ENCODE data around the gene PAM16. TPM values are rescaled to one million over a fixed set of nuclear protein-coding genes. Genes with fewer than 3 reads are reported as not detected.

The PAM16 gene
- total RNA-seq, 6 donors from 2014 or later: 45.5 to 71.8 (median 62.6) TPM

DNA sequence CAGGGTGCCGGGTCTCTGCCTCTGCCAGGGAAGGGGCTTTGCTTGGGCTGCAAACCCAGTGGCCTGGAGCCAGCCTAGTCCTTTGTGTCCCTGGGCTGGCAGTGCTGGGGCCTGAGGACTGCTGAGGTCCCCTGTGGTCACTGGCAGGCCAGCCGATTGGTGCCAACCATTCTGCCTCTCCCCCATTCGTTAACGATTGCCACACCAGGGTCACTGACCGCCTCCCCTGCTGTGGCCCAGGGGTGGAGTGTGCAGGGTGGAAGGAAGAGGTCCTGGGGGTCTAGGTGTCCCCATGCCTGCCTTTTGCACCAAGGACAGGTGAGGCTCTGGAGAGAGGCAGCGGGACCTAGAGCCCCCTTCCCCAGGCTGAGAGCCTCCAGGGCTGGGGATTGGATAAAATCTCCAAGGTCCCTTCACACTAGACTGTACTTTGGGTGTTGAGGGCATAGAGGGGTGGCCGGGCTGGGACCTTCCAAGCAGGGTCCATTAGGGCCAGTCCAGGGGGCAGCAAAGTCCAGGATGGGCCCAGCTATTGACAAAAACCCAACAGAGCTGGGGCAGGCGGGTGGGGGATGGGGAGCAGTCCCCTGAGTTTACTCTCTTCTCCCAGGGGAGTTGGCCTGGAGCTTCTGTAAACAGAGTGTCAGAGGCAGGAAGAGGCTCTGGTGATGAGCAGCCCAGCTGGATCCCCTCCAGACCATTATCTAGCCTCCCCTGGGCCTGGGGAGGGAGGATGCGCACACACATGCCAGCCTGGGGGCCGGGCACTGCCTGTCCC, 21.6 kb upstream of the PAM16 start:
- ATAC-seq (ENCODE audit: low FRiP score in 2 of 2) (no peak), DNase-seq (peak; percentile 67 to 79)
- peaks cover 78 to 90% (median 89%) of the 10 kb centered on the region in 4 donors for H3K4me1 ChIP-seq

DNA sequence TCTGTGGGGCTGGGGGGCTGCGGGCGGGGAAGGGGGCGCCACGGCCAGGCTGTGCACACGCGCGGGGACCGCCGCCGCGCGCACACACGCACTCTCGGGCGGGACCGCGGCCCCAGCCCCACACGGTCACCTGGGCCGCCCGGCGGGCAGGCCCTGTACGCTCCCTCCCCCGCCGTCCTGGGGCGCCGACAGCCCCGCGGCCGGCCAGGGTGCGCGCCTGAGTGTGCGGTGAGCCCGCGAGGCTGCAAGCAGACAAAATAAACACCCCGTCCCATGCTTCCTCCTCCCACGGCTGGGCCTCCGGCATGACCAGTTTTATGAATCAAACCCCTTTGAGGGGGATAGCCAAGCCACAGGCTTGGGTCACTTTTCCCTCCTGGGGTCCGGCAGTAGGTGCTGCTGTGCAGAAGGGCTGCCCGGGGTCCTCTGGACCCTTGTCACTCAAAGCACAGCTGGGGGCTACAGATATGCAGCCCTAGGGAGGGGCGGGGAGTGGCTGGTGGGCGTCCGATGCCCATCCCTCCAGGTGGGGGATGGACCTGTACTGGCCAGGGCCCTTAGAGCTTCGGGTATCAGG, 21.0 kb upstream of the PAM16 start:
- DNase-seq: no peak
- H3K4me1 ChIP-seq: peaks cover 71 to 90% (median 82%) of the 10 kb centered on the region in 4 donors
- H3K36me3 ChIP-seq: peaks cover 0 to under 1% (median 0%) of the 10 kb centered on the region in 4 donors
- peak overlapping the region; percentile 29 to 93 (median 66) for H3K4me3 ChIP-seq
- no peaks in the 10 kb centered on the region for H3K9me3 ChIP-seq
- no peaks in the 10 kb centered on the region for H3K27me3 ChIP-seq
- peak in 1 of 2 donors; percentile 1 for ATAC-seq (ENCODE audit: low FRiP score in 2 of 2)
- 3 to 60% methylated on average over 1 to 41 of the region's 43 CpGs for WGBS, 2 donors
- peak overlapping the region; percentile 82 to 92 (median 85) for H3K27ac ChIP-seq
- TF ChIP-seq EP300 (IDR thresholded peaks at IDR 0.05): no peak
- no peak for TF ChIP-seq POLR2A (IDR thresholded peaks at IDR 0.05)
- TF ChIP-seq, protein P1, sequence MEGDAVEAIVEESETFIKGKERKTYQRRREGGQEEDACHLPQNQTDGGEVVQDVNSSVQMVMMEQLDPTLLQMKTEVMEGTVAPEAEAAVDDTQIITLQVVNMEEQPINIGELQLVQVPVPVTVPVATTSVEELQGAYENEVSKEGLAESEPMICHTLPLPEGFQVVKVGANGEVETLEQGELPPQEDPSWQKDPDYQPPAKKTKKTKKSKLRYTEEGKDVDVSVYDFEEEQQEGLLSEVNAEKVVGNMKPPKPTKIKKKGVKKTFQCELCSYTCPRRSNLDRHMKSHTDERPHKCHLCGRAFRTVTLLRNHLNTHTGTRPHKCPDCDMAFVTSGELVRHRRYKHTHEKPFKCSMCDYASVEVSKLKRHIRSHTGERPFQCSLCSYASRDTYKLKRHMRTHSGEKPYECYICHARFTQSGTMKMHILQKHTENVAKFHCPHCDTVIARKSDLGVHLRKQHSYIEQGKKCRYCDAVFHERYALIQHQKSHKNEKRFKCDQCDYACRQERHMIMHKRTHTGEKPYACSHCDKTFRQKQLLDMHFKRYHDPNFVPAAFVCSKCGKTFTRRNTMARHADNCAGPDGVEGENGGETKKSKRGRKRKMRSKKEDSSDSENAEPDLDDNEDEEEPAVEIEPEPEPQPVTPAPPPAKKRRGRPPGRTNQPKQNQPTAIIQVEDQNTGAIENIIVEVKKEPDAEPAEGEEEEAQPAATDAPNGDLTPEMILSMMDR (IDR thresholded peaks at IDR 0.05): no peak
- no peak for TF ChIP-seq POLR2AphosphoS5 (IDR thresholded peaks at IDR 0.05)

More for the DNA sequence above, 21.6 kb upstream of the PAM16 start:
- Histone ChIP-seq H3K4me3 (peak overlapping the region; percentile 29 to 93 (median 66)), H3K36me3 (peaks cover 0 to 7% (median 0%) of the 10 kb centered on the region in 4 donors), H3K27ac (peak overlapping the region; percentile 82 to 92 (median 85)), H3K27me3 (no peaks in the 10 kb centered on the region), H3K9me3 (no peaks in the 10 kb centered on the region)
- TF ChIP-seq, protein P1 (IDR thresholded peaks at IDR 0.05): no peak
- TF ChIP-seq POLR2AphosphoS5 (IDR thresholded peaks at IDR 0.05): peak in 1 of 2 donors; percentile 47
- 34 to 45% methylated on average over 6 to 10 of the region's 10 CpGs for WGBS, 2 donors

DNA sequence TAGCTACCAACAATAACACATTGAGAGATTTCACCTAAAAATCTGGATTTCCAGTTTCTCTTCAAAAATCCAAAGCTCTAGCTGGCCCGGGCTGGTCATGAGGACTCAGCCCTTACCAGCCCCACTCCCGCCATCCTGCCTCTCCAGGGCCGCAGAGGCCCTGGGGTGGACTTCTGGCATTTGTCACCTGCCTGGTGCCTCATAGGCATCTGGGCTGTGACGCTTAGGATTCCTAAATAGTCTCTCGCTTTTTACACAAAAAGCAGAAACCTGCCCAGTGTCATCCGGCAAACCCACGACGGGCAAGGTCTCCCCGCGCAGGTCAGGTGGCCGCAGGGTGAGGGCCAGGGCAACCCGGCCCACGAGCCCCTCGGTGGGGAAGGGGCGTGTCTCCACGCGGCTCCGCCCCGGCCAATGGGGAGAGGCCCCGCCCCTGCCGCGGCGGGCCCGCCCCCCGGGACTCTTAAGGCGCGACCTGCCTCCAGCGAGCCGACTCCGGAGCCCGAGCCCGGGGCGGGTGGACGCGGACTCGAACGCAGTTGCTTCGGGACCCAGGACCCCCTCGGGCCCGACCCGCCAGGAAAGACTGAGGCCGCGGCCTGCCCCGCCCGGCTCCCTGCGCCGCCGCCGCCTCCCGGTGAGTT, 20.4 kb upstream of the PAM16 start, which contains the start of gene VASN:
VASN (plus strand) TSS at position 492 of the 644 bp plus-strand sequence. CDS start 9,030 bp downstream, outside the sequence.
- TF ChIP-seq, protein P1 (IDR thresholded peaks at IDR 0.05): no peak
- TF ChIP-seq POLR2AphosphoS5 (IDR thresholded peaks at IDR 0.05) (peak; percentile 77 to 98), EP300 (IDR thresholded peaks at IDR 0.05) (peak in 1 of 4 donors; percentile 45), POLR2A (IDR thresholded peaks at IDR 0.05) (peak; percentile 14 to 98 (median 90))
- H3K27me3 ChIP-seq: no peaks in the 10 kb centered on the region
- peak within 1 kb of the TSS; percentile 82 to 92 (median 85) for H3K27ac ChIP-seq
- peaks cover 65 to 87% (median 76%) of the 10 kb centered on the region in 4 donors for H3K4me1 ChIP-seq
- no peaks in the 10 kb centered on the region for H3K9me3 ChIP-seq
- DNase-seq: peak; percentile 87 to 97
- H3K36me3 ChIP-seq: no peaks in the 10 kb centered on the region
- WGBS, 2 donors: 6 to 32% methylated on average over 3 to 43 of the region's 50 CpGs
- peak; percentile 58 to 82 for ATAC-seq (ENCODE audit: low FRiP score in 2 of 2)
- peak within 1 kb of the TSS; percentile 29 to 93 (median 66) for H3K4me3 ChIP-seq

DNA sequence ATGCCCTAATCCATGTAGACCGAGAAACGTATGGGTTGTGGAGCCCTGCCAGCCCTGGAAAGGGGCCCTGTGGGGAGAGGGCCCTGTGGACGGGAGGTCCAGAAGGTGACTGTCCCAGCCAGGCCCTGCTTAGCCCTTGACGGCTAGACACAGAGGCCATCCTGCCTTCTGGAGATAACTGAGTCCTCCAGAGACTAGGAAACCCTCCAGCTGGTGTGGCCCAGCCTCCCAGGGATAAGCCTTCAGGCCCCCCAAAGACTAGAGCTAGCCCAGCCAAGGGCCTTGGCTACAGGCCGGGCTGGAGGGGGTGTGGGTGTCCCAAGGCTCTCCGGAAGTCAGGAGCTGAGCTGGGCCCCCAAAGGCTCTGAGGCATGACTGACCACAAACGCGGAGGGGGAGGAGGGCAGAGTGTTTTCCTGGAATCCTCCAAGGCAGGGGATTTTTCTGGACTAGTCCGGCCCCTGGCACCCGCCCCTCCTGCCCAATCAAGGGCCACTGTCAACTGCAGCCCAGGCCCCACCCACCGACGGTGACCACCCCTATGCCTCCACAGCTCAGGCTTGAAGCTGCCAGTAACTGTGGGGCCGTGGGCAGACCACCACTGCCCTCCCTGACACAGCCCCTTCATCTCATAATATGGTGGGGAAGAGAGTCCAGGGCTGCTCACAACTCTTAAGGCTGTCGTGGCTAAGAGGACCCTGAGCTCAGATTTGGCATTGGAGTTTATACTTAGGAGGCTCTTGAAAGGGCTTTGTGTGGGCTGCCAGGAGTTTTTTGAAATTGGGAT, 19.6 kb upstream of the PAM16 start:
- WGBS, 2 donors: 40 to 67% methylated on average over 6 to 14 of the region's 14 CpGs
- no peaks in the 10 kb centered on the region for H3K9me3 ChIP-seq
- peak; percentile 11 to 31 for ATAC-seq (ENCODE audit: low FRiP score in 2 of 2)
- peak; percentile 77 to 82 for DNase-seq
- peaks cover 58 to 79% (median 69%) of the 10 kb centered on the region in 4 donors for H3K4me1 ChIP-seq
- H3K4me3 ChIP-seq: peak overlapping the region in 1 of 4 donors; percentile 93
- TF ChIP-seq, protein P1 (IDR thresholded peaks at IDR 0.05): no peak
- no peak for TF ChIP-seq POLR2A (IDR thresholded peaks at IDR 0.05)
- peak in 1 of 4 donors; percentile 53 for TF ChIP-seq EP300 (IDR thresholded peaks at IDR 0.05)
- peak; percentile 64 to 72 for TF ChIP-seq POLR2AphosphoS5 (IDR thresholded peaks at IDR 0.05)
- peak overlapping the region; percentile 82 to 92 (median 85) for H3K27ac ChIP-seq
- H3K36me3 ChIP-seq: no peaks in the 10 kb centered on the region
- H3K27me3 ChIP-seq: no peaks in the 10 kb centered on the region
